ENCODE results near the gene MICAL2. TPM values are rescaled to one million over a fixed set of nuclear protein-coding genes. Genes with fewer than 3 reads are reported as not detected.
A peak's percentile ranks its signal among the peaks of the same experiment; 100 is the strongest.

The MICAL2 gene
- total and polyA plus RNA-seq, 2 donors (not counting 3 experiments of a cell fraction or from before 2014, with no cell fraction given) = 67.6 to 200 TPM

GRCh38 chr11:12130180-12130980, 20.0 kb downstream of the MICAL2 start:
- CTCF ChIA-PET = interaction anchor here (1.0 kb wide), 1 partner anchor 21 kb away, joined by 3 read pairs; no protein-coding TSS in a partner anchor
- intact Hi-C loops (cut with micrococcal nuclease) = no loop called here
- no peak for FAIRE-seq

GRCh38 chr11:12131943-12132789, 21.8 kb downstream of the MICAL2 start:
- Histone ChIP-seq H3K4me1 (ENCODE audit: control insufficient read depth, extremely low read depth, insufficient read depth, low read length) (peaks cover 16% of the 10 kb centered on the region), H3K27ac (ENCODE audit: insufficient read depth, low read depth, low read length) (peak overlapping the region; percentile 15), H3K27me3 (ENCODE audit: control insufficient read depth in 2 of 2, insufficient read depth in 2 of 2, low read length in 2 of 2) (no peaks in the 10 kb centered on the region), H2AFZ (ENCODE audit: low read depth, low read length) (no peak overlapping the region), H3K4me3 (replicated peaks in 1 of 3; ENCODE audit: insufficient read depth in 1 of 3, low read depth in 1 of 3, low read length in 3 of 3) (no peak overlapping the region), H3K79me2 (ENCODE audit: control insufficient read depth, insufficient read depth, low read length) (peaks cover 84% of the 10 kb centered on the region), H3K9ac (replicated peaks; ENCODE audit: extremely low read depth, insufficient read depth, low read length) (no peak overlapping the region), H3K9me3 (replicated peaks; ENCODE audit: control insufficient read depth, insufficient read depth, low read length) (no peaks in the 10 kb centered on the region), H3K4me2 (ENCODE audit: insufficient read depth, low read length) (peak overlapping the region; percentile 33), H3K36me3 (ENCODE audit: control insufficient read depth in 2 of 2, extremely low read depth in 1 of 2, insufficient read depth in 2 of 2, low read length in 2 of 2) (no peaks in the 10 kb centered on the region), H3K9me1 (replicated peaks; ENCODE audit: control insufficient read depth, extremely low read depth, insufficient read depth, low read length) (no peaks in the 10 kb centered on the region), H4K20me1 (replicated peaks; ENCODE audit: control insufficient read depth, extremely low read depth, insufficient read depth, low read length) (no peaks in the 10 kb centered on the region)
- intact Hi-C loops (cut with micrococcal nuclease) = no loop called here
- CTCF ChIA-PET = interaction anchor here (1.2 kb wide), 1 partner anchor 9 kb away, joined by 4 read pairs; no protein-coding TSS in a partner anchor
- DNase-seq (ENCODE audit: low read depth, low spot score) (peak; percentile 52), FAIRE-seq (peak; percentile 78)
- BruUV-seq (replicated peaks) = no TSS peak
- POLR2A ChIA-PET = interaction anchor here (1.0 kb wide), 1 partner anchor 22 kb away, joined by 3 read pairs; the partner anchor contains the start of gene MICAL2
- no peak for TF ChIP-seq GATA2 (IDR thresholded peaks at IDR 0.05; ENCODE audit: insufficient read depth, insufficient read length, low read depth, low read length)
- no peak for TF ChIP-seq POLR2AphosphoS5 (IDR thresholded peaks at IDR 0.05; ENCODE audit: insufficient read depth, low read depth, low read length)
- TF ChIP-seq, protein P1, sequence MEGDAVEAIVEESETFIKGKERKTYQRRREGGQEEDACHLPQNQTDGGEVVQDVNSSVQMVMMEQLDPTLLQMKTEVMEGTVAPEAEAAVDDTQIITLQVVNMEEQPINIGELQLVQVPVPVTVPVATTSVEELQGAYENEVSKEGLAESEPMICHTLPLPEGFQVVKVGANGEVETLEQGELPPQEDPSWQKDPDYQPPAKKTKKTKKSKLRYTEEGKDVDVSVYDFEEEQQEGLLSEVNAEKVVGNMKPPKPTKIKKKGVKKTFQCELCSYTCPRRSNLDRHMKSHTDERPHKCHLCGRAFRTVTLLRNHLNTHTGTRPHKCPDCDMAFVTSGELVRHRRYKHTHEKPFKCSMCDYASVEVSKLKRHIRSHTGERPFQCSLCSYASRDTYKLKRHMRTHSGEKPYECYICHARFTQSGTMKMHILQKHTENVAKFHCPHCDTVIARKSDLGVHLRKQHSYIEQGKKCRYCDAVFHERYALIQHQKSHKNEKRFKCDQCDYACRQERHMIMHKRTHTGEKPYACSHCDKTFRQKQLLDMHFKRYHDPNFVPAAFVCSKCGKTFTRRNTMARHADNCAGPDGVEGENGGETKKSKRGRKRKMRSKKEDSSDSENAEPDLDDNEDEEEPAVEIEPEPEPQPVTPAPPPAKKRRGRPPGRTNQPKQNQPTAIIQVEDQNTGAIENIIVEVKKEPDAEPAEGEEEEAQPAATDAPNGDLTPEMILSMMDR (IDR thresholded peaks at IDR 0.05; ENCODE audit: extremely low read depth in 1 of 2, insufficient read depth in 1 of 2, low read depth in 1 of 2, low read length in 2 of 2) = no peak
- dilution Hi-C loops (cut with MboI; ENCODE audit: extremely low pct_ligation_motif_present, low sequenced_read_pairs) = no loop called here

More at GRCh38 chr11:12130180-12130980, 20.0 kb downstream of the MICAL2 start:
- BruUV-seq (replicated peaks) = no TSS peak
- Histone ChIP-seq H3K4me3 (replicated peaks in 1 of 3; ENCODE audit: insufficient read depth in 1 of 3, low read depth in 1 of 3, low read length in 3 of 3) (no peak overlapping the region), H3K27me3 (ENCODE audit: control insufficient read depth in 2 of 2, insufficient read depth in 2 of 2, low read length in 2 of 2) (no peaks in the 10 kb centered on the region), H3K4me2 (ENCODE audit: insufficient read depth, low read length) (no peak overlapping the region), H3K36me3 (ENCODE audit: control insufficient read depth in 2 of 2, extremely low read depth in 1 of 2, insufficient read depth in 2 of 2, low read length in 2 of 2) (no peaks in the 10 kb centered on the region), H3K27ac (ENCODE audit: insufficient read depth, low read depth, low read length) (no peak overlapping the region), H3K9ac (replicated peaks; ENCODE audit: extremely low read depth, insufficient read depth, low read length) (no peak overlapping the region), H3K4me1 (ENCODE audit: control insufficient read depth, extremely low read depth, insufficient read depth, low read length) (peaks cover 26% of the 10 kb centered on the region), H3K9me1 (replicated peaks; ENCODE audit: control insufficient read depth, extremely low read depth, insufficient read depth, low read length) (no peaks in the 10 kb centered on the region), H3K9me3 (replicated peaks; ENCODE audit: control insufficient read depth, insufficient read depth, low read length) (no peaks in the 10 kb centered on the region), H3K79me2 (ENCODE audit: control insufficient read depth, insufficient read depth, low read length) (peaks cover 85% of the 10 kb centered on the region), H2AFZ (ENCODE audit: low read depth, low read length) (no peak overlapping the region), H4K20me1 (replicated peaks; ENCODE audit: control insufficient read depth, extremely low read depth, insufficient read depth, low read length) (no peaks in the 10 kb centered on the region)
- no peak for TF ChIP-seq POLR2A (IDR thresholded peaks at IDR 0.05; ENCODE audit: low read depth, low read length)
- POLR2A ChIA-PET = no interaction called here
- dilution Hi-C loops (cut with MboI; ENCODE audit: extremely low pct_ligation_motif_present, low sequenced_read_pairs) = no loop called here
- DNase-seq (ENCODE audit: low read depth, low spot score) = no peak

Measured in endothelial cell of umbilical vein (primary cell).